Lower leg skin (tissue), 4 donors: ENCODE measurements around the gene CBFA2T3. TPM values are rescaled to one million over a fixed set of nuclear protein-coding genes. Genes with fewer than 3 reads are reported as not detected.
"Not testable (repeated sequence)": the region's sequence is repeated elsewhere in the genome, so short reads cannot be mapped to it uniquely, and the experiment has no call there.

ENCODE experiments used
- DNase-seq, 2 donors: peaks; one replicate each; pipeline ENCODE4 v3.0.0-alpha.2; 2019; ENCODE audit warnings: low spot score in 2 of 2
- H3K4me3 ChIP-seq: fragments of 200-600 bp; sonication (generic); 2 replicates; pipeline ENCODE4 v1.5.1; 2017; ENCODE audit warnings: mild to moderate bottlenecking, low read depth; ENCODE audit not compliant: poor library complexity, severe bottlenecking
- POLR2A ChIP-seq, 2 donors: fragments of 450-650 bp; IDR thresholded peaks; one replicate each; pipeline ENCODE4 v1.6.1; 2016 to 2017; ENCODE audit warnings: antibody characterized with exemption in 2 of 2, mild to moderate bottlenecking in 1 of 2, moderate library complexity in 1 of 2
- WGBS, 2 donors: methylation state at CpG; one replicate each; pipeline ENCODE4 v1.1.5; 2018; 5-methylcytosine and 5-hydroxymethylcytosine counted together
- intact Hi-C: fragments of 100-400 bp; cut with DNase I; formaldehyde crosslinking; loops from one replicate; pipeline ENCODE4 v1.15.0; 2023; ENCODE audit warnings: low total_unique reads
- total RNA-seq, 4 donors: library from RNA; depleted of rRNA; stranded (reverse); fragments of >200 nt; gene quantifications; one replicate each; pipeline ENCODE4 v1.1.0, GENCODE V29; 2016
- TF ChIP-seq, protein P1 (sequence below), 3 donors: fragments of 450-650 bp; IDR thresholded peaks; one replicate each; pipeline ENCODE4 v1.5.1; 2016; ENCODE audit warnings: antibody characterized with exemption in 3 of 3, mild to moderate bottlenecking in 3 of 3, moderate library complexity in 2 of 3

CBFA2T3 gene
- total RNA-seq, 4 donors from 2014 or later, result 0.93 to 4.4 (median 2.9) TPM

DNA sequence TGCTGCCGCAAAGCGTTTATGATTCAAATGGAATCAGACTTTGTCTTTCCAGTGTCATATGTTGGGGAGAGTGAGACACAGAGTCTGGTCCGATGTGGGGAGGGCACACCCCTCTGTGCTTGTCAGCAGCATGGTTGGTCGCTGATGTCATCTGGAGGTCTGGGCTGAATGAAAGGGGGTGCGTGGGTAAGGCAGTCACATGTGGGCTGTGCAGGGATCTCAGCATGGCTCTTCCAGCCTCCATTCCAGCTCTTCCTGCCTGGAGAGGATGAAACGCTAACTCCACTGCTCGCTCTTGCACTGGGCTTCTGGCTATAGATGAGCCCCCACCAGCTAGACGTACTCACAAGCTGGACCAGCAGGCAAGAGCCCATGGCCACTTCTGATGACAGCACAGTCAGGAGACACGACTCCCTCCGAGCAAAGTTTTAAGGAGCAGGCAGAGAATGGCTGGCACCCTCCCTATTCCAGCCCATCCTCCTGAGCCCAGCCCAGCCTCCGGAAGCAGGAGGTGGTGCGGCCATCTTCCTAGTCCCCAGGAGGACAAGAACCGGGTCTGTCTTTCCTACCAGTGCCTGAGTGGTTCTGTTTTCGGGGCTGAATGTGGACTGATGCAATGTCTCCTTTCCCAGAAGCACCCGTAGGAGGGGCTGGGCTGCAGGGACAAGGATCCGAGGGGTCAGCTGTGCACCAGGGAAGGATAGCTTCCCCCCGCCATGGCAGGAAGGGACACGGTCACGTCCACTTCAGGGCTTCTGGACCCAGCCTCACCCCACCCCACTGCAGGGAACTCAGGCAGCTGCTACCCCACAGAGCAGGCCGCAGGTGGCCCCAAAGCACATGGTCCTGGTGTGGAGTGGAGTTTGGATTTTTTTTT, 41.5 kb upstream of the CBFA2T3 start:
- intact Hi-C loops, result no loop called here
- no peak for DNase-seq
- TF ChIP-seq, protein P1, sequence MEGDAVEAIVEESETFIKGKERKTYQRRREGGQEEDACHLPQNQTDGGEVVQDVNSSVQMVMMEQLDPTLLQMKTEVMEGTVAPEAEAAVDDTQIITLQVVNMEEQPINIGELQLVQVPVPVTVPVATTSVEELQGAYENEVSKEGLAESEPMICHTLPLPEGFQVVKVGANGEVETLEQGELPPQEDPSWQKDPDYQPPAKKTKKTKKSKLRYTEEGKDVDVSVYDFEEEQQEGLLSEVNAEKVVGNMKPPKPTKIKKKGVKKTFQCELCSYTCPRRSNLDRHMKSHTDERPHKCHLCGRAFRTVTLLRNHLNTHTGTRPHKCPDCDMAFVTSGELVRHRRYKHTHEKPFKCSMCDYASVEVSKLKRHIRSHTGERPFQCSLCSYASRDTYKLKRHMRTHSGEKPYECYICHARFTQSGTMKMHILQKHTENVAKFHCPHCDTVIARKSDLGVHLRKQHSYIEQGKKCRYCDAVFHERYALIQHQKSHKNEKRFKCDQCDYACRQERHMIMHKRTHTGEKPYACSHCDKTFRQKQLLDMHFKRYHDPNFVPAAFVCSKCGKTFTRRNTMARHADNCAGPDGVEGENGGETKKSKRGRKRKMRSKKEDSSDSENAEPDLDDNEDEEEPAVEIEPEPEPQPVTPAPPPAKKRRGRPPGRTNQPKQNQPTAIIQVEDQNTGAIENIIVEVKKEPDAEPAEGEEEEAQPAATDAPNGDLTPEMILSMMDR (IDR thresholded peaks at IDR 0.05), result no peak
- TF ChIP-seq POLR2A (IDR thresholded peaks at IDR 0.05), result no peak
- H3K4me3 ChIP-seq, result no peak overlapping the region
- WGBS, 2 donors, result 51 to 63% methylated on average over 18 to 20 of the region's 20 CpGs

GRCh38 chr16:89017543-89018281, 40.7 kb upstream of the CBFA2T3 start:
- TF ChIP-seq, protein P1 (IDR thresholded peaks at IDR 0.05), result no peak
- TF ChIP-seq POLR2A (IDR thresholded peaks at IDR 0.05), result no peak
- WGBS, 2 donors, result 63% methylated on average over 24 to 25 of the region's 25 CpGs
- DNase-seq, result no peak
- intact Hi-C loops, result no loop called here
- H3K4me3 ChIP-seq, result no peak overlapping the region

- intact Hi-C loops, H3K4me3 ChIP-seq, DNase-seq: not testable (repeated sequence)
- WGBS, 2 donors, result 91 to 98% methylated on average over 4 to 8 of the region's 10 CpGs
Observed at GRCh38 chr16:89016561-89016960, 39.6 kb upstream of the CBFA2T3 start.

- intact Hi-C loops, result no loop called here
- no peak for DNase-seq
- H3K4me3 ChIP-seq, result no peak overlapping the region
- TF ChIP-seq POLR2A (IDR thresholded peaks at IDR 0.05), result no peak
- TF ChIP-seq, protein P1 (IDR thresholded peaks at IDR 0.05), result no peak
- 65 to 76% methylated on average over 11 to 18 of the region's 20 CpGs for WGBS, 2 donors
Observed at GRCh38 chr16:89015271-89015859, 38.4 kb upstream of the CBFA2T3 start.

- 45 to 63% methylated on average over 17 to 19 of the region's 19 CpGs for WGBS, 2 donors
- TF ChIP-seq POLR2A (IDR thresholded peaks at IDR 0.05), result no peak
- TF ChIP-seq, protein P1 (IDR thresholded peaks at IDR 0.05), result no peak
- intact Hi-C loops, result no loop called here
- no peak overlapping the region for H3K4me3 ChIP-seq
- DNase-seq, result no peak
Observed at GRCh38 chr16:89014403-89015230, 37.6 kb upstream of the CBFA2T3 start.
